GM10266 (cell line): ENCODE data around the gene ZNF888.
"Not testable (repeated sequence)": the region's sequence is repeated elsewhere in the genome, so short reads cannot be mapped to it uniquely, and the experiment has no call there.

Experiments used
- DNase-seq: peaks from one replicate; pipeline ENCODE4 v3.0.0; 2012; ENCODE audit errors: extremely low spot score
- CTCF ChIP-seq: IDR thresholded peaks from 2 replicates; pipeline ENCODE4 v1.5.1; 2012; ENCODE audit warnings: mild to moderate bottlenecking, low read depth; ENCODE audit not compliant: control insufficient read depth, insufficient read depth; ENCODE audit errors: missing control alignments

ZNF888 gene

GRCh38 chr19:52943134-52943883 lies 20.1 kb upstream of the ZNF888 start:
- TF ChIP-seq CTCF: no peak
- DNase-seq: no peak

- peak; percentile 92 for DNase-seq
- TF ChIP-seq CTCF: peak; percentile 8
Measured at GRCh38 chr19:52942386-52943133, 19.3 kb upstream of the ZNF888 start.

- no peak for TF ChIP-seq CTCF
- no peak for DNase-seq
Measured at GRCh38 chr19:52941941-52942385, 18.7 kb upstream of the ZNF888 start.

GRCh38 chr19:52941523-52941922 lies 18.3 kb upstream of the ZNF888 start:
- not testable (repeated sequence) for DNase-seq

GRCh38 chr19:52940905-52941304 lies 17.7 kb upstream of the ZNF888 start:
- not testable (repeated sequence) for DNase-seq

- no peak for DNase-seq
- TF ChIP-seq CTCF: no peak
Measured at GRCh38 chr19:52938761-52939160, 15.5 kb upstream of the ZNF888 start.

GRCh38 chr19:52936954-52937325 lies 13.7 kb upstream of the ZNF888 start:
- no peak for TF ChIP-seq CTCF
- no peak for DNase-seq

GRCh38 chr19:52936151-52936953 lies 13.1 kb upstream of the ZNF888 start:
- no peak for TF ChIP-seq CTCF
- DNase-seq: no peak
